Measurements from ENCODE around the gene OSCAR.

The OSCAR gene

GRCh38 chr19:54100561-54100960 is at the start of gene OSCAR:
OSCAR (minus strand) TSS chr19:54100803; CDS start chr19:54100792, 11 bp downstream.
- no peak for DNase-seq

- no peak for DNase-seq
Measured at GRCh38 chr19:54149021-54149812, 48.6 kb upstream of the OSCAR start.

- no peak for DNase-seq
Measured at GRCh38 chr19:54148158-54148557, 47.6 kb upstream of the OSCAR start.

GRCh38 chr19:54147676-54148075 is 47.1 kb upstream of the OSCAR start:
- DNase-seq: no peak

- DNase-seq: no peak
Measured at GRCh38 chr19:54145541-54146158, 45.0 kb upstream of the OSCAR start.

- no peak for DNase-seq
Measured at GRCh38 chr19:54142166-54142780, 41.7 kb upstream of the OSCAR start.

- no peak for DNase-seq
Measured at GRCh38 chr19:54141356-54141755, 40.8 kb upstream of the OSCAR start.

- DNase-seq: no peak
Measured at GRCh38 chr19:54138489-54139256, 38.1 kb upstream of the OSCAR start.

GRCh38 chr19:54137699-54138488 is 37.3 kb upstream of the OSCAR start, which contains the start of gene CNOT3:
CNOT3 (plus strand) TSS chr19:54137762; CDS start chr19:54142979, 5,217 bp downstream.
- no peak for DNase-seq

- DNase-seq: peak; percentile 99
Measured at GRCh38 chr19:54136864-54137698, 36.5 kb upstream of the OSCAR start.

- no peak for DNase-seq
Measured at GRCh38 chr19:54136086-54136863, 35.7 kb upstream of the OSCAR start.

- DNase-seq: no peak
Measured at GRCh38 chr19:54133957-54134590, 33.5 kb upstream of the OSCAR start.

- DNase-seq: no peak
Measured at GRCh38 chr19:54133312-54133956, 32.8 kb upstream of the OSCAR start.

- DNase-seq: no peak
Measured at GRCh38 chr19:54129617-54129996, 29.0 kb upstream of the OSCAR start.

GRCh38 chr19:54128796-54129616 is 28.4 kb upstream of the OSCAR start:
- DNase-seq: no peak

GRCh38 chr19:54128441-54128725 is 27.8 kb upstream of the OSCAR start:
- DNase-seq: no peak

GRCh38 chr19:54127688-54128440 is 27.3 kb upstream of the OSCAR start:
- DNase-seq: no peak

GRCh38 chr19:54125713-54126112 is 25.1 kb upstream of the OSCAR start:
- DNase-seq: no peak
